Activated T-cell treated with anti-CD3 and anti-CD28 coated beads, Interleukin-2, amount 50 U/mL, for 4 hours (primary cell): Measurements from ENCODE around the gene PNLIPRP1. TPM values are rescaled to one million over a fixed set of nuclear protein-coding genes. Genes with fewer than 3 reads are reported as not detected.

ENCODE experiments used
- total RNA-seq, 3 donors: library from RNA; stranded (reverse); gene quantifications; one replicate each; pipeline ENCODE4 v1.2.1, GENCODE V29; 2021

The PNLIPRP1 gene
- total RNA-seq, 3 donors from 2014 or later = 0.57 to 1.0 (median 0.90) TPM

Other genes with a start within 250 kb of the PNLIPRP1 start
- gene PNLIPRP3, start 163.1 kb upstream of the PNLIPRP1 start, total RNA-seq = not detected
- gene PNLIP, start 45.0 kb upstream of the PNLIPRP1 start, total RNA-seq = 1 to 10 TPM in 2 of 3 donors, under 1 TPM in 1; 0.87 to 1.8 (median 1.5) TPM
- gene PNLIPRP2, start 30.0 kb downstream of the PNLIPRP1 start, total RNA-seq = under 1 TPM in 2 of 3 donors, not detected in 1; 0.46 to 0.56 TPM
- under 1 TPM; 0.15 to 0.45 (median 0.16) TPM for gene HSPA12A, start 151.6 kb downstream of the PNLIPRP1 start, total RNA-seq